ENCODE results near the gene SMYD2. TPM values are rescaled to one million over a fixed set of nuclear protein-coding genes. Genes with fewer than 3 reads are reported as not detected.

The SMYD2 gene
- total and polyA plus RNA-seq, 2 of the 8 experiments (the other 6 are each of a cell fraction or from before 2014, with no cell fraction given): 3.0 to 5.2 TPM

GRCh38 chr1:214314178-214314843 is 33.4 kb downstream of the SMYD2 start:
- peaks cover 3 to 25% (median 16%) of the 10 kb centered on the region in 4 experiments for H3K4me1 ChIP-seq (replicated peaks in 1 of 4; ENCODE audit: control insufficient read depth in 3 of 4, insufficient read depth in 4 of 4, low read length in 3 of 4)
- H4K8ac ChIP-seq (ENCODE audit: extremely low read depth, insufficient read depth, low read length): no peak overlapping the region
- 0 out of 2 replicates have a peak overlapping the region, but pooled peaks have one; percentile 19 for H2BK15ac ChIP-seq (ENCODE audit: low read length)
- ChIA-PET CTCF (ENCODE audit: partially characterized antibody) (interaction anchor here (1.5 to 12.6 kb wide), 4 partner anchors 16 to 55 kb away, joined by 5 to 262 read pairs (median 76); partner anchors contain the start of gene SMYD2), POLR2A (ENCODE audit: partially characterized antibody) (no interaction called here)
- no peaks in the 10 kb centered on the region for H3K79me1 ChIP-seq (ENCODE audit: low read depth, low read length)
- H3K4me3 ChIP-seq (ENCODE audit: extremely low read depth in 1 of 4, insufficient read depth in 2 of 4, low read depth in 3 of 4, low read length in 4 of 4): no peak overlapping the region
- H2BK120ac ChIP-seq (replicated peaks; ENCODE audit: low read depth, low read length): no peak overlapping the region
- DNase-seq (ENCODE audit: low read depth in 1 of 2, low spot score in 2 of 2) (no peak), FAIRE-seq (no peak)
- H2BK12ac ChIP-seq (ENCODE audit: low read depth, low read length): no peak overlapping the region
- H4K20me1 ChIP-seq (replicated peaks in 1 of 2; ENCODE audit: control insufficient read depth in 1 of 2, insufficient read depth in 2 of 2, low read length in 2 of 2): peaks cover 0 to 2% of the 10 kb centered on the region in 2 experiments
- H2BK20ac ChIP-seq (ENCODE audit: low read length): no peak overlapping the region
- no peak overlapping the region for H3K9ac ChIP-seq (replicated peaks in 1 of 4; ENCODE audit: extremely low read depth in 1 of 4, low read depth in 3 of 4, low read length in 3 of 4)
- H3K56ac ChIP-seq (replicated peaks; ENCODE audit: insufficient read length, low read depth, low read length): no peak overlapping the region
- no peak overlapping the region for H2BK5ac ChIP-seq (ENCODE audit: low read depth, low read length)
- no peak overlapping the region for H3K27ac ChIP-seq (ENCODE audit: low read depth, low read length)
- no peak overlapping the region for H2AFZ ChIP-seq (ENCODE audit: low read length)
- no peak overlapping the region for H4K91ac ChIP-seq (replicated peaks; ENCODE audit: insufficient read length, low read length)
- no peaks in the 10 kb centered on the region for H3K79me2 ChIP-seq (ENCODE audit: control insufficient read depth in 1 of 2, insufficient read depth in 2 of 2, low read length in 2 of 2)
- H3K14ac ChIP-seq (ENCODE audit: insufficient read length): no peak overlapping the region
- H3K18ac ChIP-seq (ENCODE audit: extremely low read depth, low read length): no peak overlapping the region
- H4K5ac ChIP-seq (ENCODE audit: insufficient read length, low read depth, low read length): no peak overlapping the region
- no peak overlapping the region for H3K23ac ChIP-seq (ENCODE audit: insufficient read length)
- H3K36me3 ChIP-seq (ENCODE audit: control insufficient read depth in 2 of 4, insufficient read depth in 4 of 4, low read length in 3 of 4): no peaks in the 10 kb centered on the region
- no peaks in the 10 kb centered on the region for H3K9me3 ChIP-seq (ENCODE audit: insufficient read depth in 2 of 2, low read depth in 1 of 2, low read length in 1 of 2)
- WGBS, 2 experiments (ENCODE audit: extremely low coverage in 1 of 2, insufficient coverage in 1 of 2, insufficient read length in 1 of 2, insufficient replicate concordance in 2 of 2, low coverage in 1 of 2, low lambda C conversion rate in 2 of 2, missing lambda C conversion rate in 1 of 2): 79% methylated on average over 5 of the region's 5 CpGs; no CpG with 5 or more reads in 1 of the 2 experiments
- no peak overlapping the region for H3K4me2 ChIP-seq (ENCODE audit: insufficient read depth in 1 of 2, low read depth in 2 of 2, low read length in 2 of 2)
- H2AK5ac ChIP-seq (ENCODE audit: low read depth, low read length): no peak overlapping the region
- no peak overlapping the region for H3K4ac ChIP-seq (replicated peaks; ENCODE audit: insufficient read length, low read depth, low read length)
- no peaks in the 10 kb centered on the region for H3K23me2 ChIP-seq (ENCODE audit: low read depth, low read length)
- peaks cover 18 to 49% (median 40%) of the 10 kb centered on the region in 4 experiments; a peak in 6 of 7 replicates for H3K27me3 ChIP-seq (replicated peaks in 1 of 4; ENCODE audit: control insufficient read depth in 3 of 4, extremely low read depth in 1 of 4, insufficient read depth in 3 of 4, low read length in 3 of 4)
- TF ChIP-seq TEAD4 (IDR thresholded peaks at IDR 0.05; ENCODE audit: low read depth, low read length): no peak
- TF ChIP-seq CHD2 (IDR thresholded peaks at IDR 0.05; ENCODE audit: low read length): no peak
- TF ChIP-seq RAD21 (IDR thresholded peaks at IDR 0.05 in 1 of 2, conservative IDR thresholded peaks at IDR 0.05 in 1 of 2; ENCODE audit: low read depth in 2 of 2, low read length in 2 of 2): no peak
- TF ChIP-seq BRCA1 (IDR thresholded peaks at IDR 0.05; ENCODE audit: low read depth, low read length): no peak
- no peak for TF ChIP-seq SIN3A (conservative IDR thresholded peaks at IDR 0.05 in 1 of 2, IDR thresholded peaks at IDR 0.05 in 1 of 2; ENCODE audit: low read depth in 1 of 2, low read length in 2 of 2)
- no peak for TF ChIP-seq RFX5 (IDR thresholded peaks at IDR 0.05; ENCODE audit: borderline replicate concordance, low read depth, low read length)
- TF ChIP-seq SP1 (IDR thresholded peaks at IDR 0.05; ENCODE audit: low read depth, low read length): no peak
- TF ChIP-seq PHF8 (conservative IDR thresholded peaks at IDR 0.05; ENCODE audit: low read depth, low read length): no peak
- no peak for TF ChIP-seq SP2 (IDR thresholded peaks at IDR 0.05; ENCODE audit: low read length)
- TF ChIP-seq E2F6 (IDR thresholded peaks at IDR 0.05): no peak
- no peak for TF ChIP-seq NRF1 (IDR thresholded peaks at IDR 0.05; ENCODE audit: low read depth, low read length)
- TF ChIP-seq SAP30 (IDR thresholded peaks at IDR 0.05; ENCODE audit: insufficient read depth, insufficient replicate concordance, low read length): no peak

Data from H1 (cell line).